Renal cortex interstitium (tissue), 15 donors: Measurements from ENCODE around the gene ADARB2. TPM values are rescaled to one million over a fixed set of nuclear protein-coding genes. Genes with fewer than 3 reads are reported as not detected.
"Not testable (repeated sequence)": the region's sequence is repeated elsewhere in the genome, so short reads cannot be mapped to it uniquely, and the experiment has no call there.

ENCODE experiments used
- DNase-seq, 11 donors: peaks; one replicate each; pipeline ENCODE4 v3.0.0-alpha.2; 2013; ENCODE audit warnings: low read depth in 9 of 11, low spot score in 4 of 11; ENCODE audit errors: extremely low read depth in 1 of 11
- long read RNA-seq, 16 experiments: transcript quantifications; one replicate each; lab custom pipeline, GENCODE V29; 2026
- polyA plus RNA-seq, 3 donors: library from polyadenylated mRNA; unstranded; fragments of 120-200 nt; gene quantifications; one replicate each; pipeline ENCODE4 v1.2.1, GENCODE V29; 2013; ENCODE audit not compliant: insufficient read length in 3 of 3

ADARB2 gene
- 1 to 10 TPM; 1.1 to 2.1 (median 1.5) TPM for polyA plus RNA-seq
- long read RNA-seq, donor 1: 0 reads
- long read RNA-seq, donor 2: 0 reads
- long read RNA-seq, donor 3: 0 reads
- long read RNA-seq, donor 4, partial matches to known transcripts: 0 of 1 reads
- long read RNA-seq, donor 4, other reads (novel, unspliced or antisense): 0 of 1 reads
- long read RNA-seq, donor 5: 0 reads
- long read RNA-seq, donor 6: 0 reads
- long read RNA-seq, donor 7: 0 reads
- long read RNA-seq, donor 8: 0 reads
- long read RNA-seq, donor 9: 0 reads
- long read RNA-seq, donor 10: 0 reads
- long read RNA-seq, donor 11: 0 reads
- long read RNA-seq, donor 12: 0 reads
- long read RNA-seq, donor 13: 0 reads
- long read RNA-seq, donor 14: 0 reads
- long read RNA-seq, donor 15, partial matches to known transcripts: 0 of 1 reads
- long read RNA-seq, donor 15, other reads (novel, unspliced or antisense): 0 of 1 reads
- long read RNA-seq, donor 16: 0 reads

DNA sequence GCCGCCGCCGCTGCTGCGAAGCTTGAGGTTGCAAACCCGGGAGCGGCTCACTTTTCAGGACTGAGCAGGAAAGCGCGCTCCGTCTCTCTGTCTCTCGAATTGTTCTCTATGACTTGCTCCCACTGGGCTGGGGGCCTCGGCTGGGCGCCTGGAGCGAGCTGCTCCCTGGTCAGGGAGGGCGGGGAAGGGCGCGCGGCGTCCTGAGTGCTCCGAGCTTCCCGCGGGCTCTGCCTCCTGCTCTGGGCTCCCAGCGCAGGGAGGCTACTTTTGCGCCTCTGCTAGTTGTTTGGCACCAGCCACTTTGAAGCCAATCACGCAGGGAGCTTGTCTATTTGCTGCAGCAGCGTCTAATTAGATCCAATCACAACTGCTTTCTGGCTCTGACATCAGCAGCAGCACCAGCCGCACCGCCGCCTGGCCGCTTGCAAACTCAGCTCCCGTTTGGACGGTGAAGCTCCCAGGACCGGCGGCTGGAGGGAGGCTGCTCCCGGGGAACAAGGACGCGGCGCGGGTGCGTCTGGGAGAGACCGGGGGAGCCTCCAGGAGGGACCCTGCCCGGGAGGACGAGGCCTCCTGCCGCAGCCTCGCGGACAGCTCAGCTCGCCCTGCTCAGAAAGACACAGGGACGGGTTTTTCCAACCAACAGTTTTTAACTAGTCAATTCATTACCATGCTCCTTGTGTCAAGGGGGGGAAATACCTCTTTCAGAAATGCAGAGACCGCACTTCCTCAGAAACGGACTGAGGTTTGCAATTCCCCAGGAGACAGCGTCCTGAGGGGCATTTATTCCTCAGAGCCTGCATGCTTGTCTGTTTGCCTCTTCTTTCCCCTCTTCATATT, at the start of gene ADARB2:
Gene ADARB2, minus strand, starts transcription at position 304 of the 840 bp plus-strand sequence.
- peak; percentile 28 to 69 (median 57) for DNase-seq

DNA sequence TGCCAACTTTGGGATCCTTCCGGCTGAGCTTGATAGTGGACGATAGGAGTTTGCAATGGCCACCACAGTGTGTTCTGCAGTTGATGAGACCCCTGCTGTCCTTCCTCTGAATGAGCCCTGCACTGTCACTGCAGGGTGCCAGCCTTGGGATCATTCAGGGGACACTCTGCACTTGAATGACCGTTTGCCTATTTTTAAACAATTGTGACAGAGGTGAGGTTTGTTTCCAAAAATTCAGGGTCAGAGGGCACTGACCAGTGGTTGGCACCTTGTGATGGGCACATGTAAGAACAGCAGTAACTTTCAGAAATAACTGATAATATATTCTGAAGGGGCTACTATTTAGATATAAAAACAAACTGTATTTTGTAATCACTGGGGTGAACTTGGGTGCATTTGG, 48.5 kb upstream of the ADARB2 start:
- no peak for DNase-seq

DNA sequence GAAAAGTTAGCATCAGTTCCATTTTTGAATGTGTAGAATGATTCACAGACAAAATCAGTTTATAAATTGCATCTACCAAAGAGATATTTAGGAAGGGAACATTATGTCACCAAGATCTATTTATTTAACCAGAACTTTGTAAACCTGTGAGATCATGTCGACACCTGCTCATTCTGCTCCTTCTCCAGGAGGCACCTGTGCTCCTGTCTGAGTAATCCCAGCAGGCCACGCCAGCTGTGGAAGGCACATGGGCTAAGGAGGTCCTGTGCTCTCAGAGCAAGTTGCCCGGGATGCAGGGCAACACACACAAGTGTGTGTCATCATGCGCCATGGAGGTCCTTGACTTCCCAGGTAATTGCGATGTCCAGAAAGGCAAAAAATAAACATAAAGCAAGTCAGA, 45.5 kb upstream of the ADARB2 start:
- DNase-seq: no peak

DNA sequence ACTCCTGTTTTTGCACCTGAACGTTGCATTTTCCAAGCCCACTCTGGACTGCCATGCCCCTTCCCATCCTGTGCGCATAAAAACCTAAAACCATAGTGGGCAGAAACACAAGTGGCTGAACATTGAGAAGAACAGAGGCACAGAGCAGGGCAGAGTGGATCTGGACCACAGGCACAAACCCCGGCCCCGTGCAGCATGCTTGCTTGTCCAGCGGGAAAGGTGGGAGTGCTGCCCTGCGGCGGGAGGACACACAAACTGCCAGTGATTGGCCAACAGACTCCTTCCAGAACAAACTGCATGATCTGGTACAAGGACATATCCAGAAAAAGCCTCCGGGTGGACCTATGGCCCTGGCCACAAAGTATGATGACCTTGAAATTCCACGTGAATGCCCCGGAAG, 42.5 kb upstream of the ADARB2 start:
- no peak for DNase-seq

DNA sequence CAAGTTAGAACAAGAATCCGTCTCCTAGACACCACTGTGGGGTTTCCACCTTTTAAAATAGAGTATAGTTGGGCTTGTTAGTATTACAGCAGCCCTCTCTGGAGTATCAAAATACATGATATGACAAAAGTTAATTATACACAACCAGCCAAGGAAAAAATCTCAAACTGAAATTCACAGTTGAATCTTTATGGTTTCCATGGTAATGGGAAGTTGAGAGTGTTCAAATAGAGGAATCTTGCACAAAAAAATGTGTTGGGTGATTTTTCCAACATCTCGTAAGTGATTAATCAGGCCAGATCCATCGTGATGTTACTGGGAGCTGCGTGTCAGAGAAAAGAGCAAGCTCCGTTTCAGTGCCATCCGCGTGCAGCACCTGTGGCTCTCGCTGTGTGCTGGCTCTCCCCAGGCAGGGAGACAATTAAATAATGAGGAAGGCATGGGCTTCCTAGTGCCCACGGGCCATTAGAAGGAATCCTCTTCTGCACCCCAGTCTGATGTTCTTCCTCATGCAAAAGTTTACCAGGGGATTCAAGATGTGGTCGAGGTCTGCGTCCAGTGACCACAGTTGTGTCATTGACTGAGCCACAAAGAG, 41.1 kb upstream of the ADARB2 start:
- DNase-seq: no peak

DNA sequence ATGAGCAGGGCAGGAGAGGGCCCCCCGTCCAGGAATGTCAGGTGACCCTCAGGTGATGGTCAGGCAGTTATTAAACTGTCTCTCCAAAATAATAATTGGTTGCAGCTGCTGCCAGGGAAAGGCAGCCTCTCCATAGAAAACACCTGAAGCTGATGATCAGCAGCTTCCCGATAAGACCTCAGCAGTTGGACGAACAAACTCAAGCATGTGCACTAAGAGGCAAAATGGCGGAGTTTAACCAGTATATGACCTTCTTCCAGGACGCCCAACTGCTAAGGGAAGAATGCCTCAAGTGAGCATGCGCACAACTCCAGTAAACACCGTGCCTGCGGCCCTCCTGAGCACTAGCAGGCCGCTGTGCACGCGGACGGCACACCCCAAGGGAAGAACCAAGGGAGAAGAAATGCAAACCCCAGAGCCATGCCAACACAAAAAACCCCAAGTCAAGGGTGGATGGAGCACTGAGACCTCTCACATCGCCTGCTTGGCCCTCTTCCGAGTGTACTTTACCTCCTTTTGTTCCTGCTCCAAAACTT, 38.9 kb upstream of the ADARB2 start:
- no peak for DNase-seq

DNA sequence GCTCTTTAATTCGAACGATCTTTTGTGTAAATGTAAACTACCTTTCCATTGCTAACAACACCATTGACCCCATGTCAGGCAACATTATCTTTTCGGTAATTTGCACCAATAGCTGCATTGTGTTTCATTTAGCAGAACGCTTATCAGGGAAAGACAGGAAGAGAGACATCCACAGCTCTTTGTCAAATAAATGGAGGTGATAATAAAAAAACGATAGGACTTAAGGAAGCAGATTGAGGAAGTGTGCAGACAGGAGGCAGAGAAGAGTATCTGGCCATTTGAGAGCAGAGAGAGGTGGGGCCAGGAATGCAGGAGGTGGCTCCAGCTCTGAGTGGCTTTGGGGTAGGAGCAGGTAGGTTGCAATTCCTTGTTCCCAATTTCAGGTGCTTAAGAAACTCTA, 37.5 kb upstream of the ADARB2 start:
- no peak for DNase-seq

DNA sequence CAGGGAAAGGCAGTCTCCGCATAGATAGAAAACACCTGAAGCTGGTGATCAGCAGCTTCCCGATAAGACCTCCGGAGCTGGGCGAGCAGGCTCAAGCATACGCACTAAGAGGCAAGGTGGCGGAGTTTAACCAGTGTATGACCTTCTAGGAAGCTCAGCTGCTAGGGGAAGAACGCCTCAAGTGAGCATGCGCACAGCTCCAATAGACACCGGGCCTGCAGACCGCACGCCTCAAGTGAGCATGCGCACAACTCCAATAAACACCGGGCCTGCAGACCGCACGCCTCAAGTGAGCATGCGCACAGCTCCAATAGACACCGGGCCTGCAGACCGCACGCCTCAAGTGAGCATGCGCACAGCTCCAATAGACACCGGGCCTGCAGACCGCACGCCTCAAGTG, 35.9 kb upstream of the ADARB2 start:
- DNase-seq: not testable (repeated sequence)

DNA sequence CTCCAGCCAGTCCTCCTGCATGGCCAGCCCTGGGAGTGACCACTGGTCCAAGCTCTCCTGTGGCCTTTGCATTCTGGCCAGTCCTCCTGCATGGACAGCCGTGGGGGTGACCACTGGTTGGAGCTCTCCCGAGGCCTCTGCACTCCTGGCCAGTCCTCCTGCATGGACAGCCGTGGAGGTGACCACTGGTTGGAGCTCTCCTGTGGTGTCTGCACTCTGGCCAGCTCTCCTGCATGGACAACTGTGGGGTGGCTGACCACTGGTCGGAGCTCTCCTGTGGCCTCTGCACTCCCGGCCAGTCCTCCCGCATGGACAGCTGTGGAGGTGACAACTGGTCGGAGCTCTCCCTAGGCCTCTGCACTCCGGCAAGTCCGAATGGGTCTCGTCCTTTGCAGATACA, 28.7 kb upstream of the ADARB2 start:
- no peak for DNase-seq

DNA sequence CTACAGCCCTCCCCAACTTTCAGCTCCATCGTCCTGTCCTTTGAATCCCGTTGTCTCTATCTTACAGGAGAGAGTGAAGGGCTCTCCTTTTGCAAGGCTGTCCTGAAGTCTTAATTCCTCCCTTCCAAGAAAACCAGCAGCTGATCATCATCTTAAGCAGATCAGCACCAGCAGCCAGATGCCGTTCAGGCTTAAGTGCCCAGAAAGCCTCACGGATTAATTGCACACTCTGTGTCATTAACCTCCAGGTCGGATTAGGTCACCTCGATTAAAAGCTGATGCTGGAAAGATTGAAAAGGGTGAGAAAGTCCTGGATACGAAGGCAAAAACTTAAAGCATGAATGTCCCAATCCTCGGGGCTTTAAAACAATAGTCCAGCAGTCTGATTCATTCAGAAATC, 24.8 kb upstream of the ADARB2 start:
- no peak for DNase-seq

DNA sequence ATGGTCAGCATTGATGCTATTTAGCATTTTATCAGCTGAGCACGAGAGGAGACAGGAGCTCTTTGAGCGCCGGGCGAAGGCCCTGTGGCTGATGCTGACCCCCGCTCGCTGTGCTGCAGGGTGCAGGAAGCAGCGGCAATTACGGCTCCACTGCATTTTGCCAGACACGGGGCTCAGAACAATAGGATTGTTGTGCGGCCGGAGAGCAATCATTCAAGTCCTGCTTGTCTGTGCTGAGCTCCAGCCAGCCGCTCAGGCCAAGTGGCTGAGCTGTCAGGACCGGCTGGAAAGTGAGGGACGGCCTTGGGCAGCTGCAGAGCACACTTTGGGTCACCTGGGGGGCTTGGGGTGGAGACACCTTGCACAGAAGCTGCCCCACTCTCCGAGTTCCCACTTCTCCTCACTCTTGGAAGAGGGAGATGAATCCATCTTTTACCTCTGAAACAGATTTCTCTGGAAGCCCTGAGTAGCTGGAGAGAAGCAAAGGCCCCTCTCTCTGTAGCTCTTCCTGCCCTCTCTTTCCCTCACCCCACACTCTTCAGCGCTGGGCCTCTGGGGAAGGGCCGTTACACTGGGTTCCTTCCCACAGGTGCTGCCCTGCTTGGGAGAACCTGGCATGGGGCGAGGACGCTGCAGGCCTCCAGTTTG, 17.3 kb upstream of the ADARB2 start:
- no peak for DNase-seq

DNA sequence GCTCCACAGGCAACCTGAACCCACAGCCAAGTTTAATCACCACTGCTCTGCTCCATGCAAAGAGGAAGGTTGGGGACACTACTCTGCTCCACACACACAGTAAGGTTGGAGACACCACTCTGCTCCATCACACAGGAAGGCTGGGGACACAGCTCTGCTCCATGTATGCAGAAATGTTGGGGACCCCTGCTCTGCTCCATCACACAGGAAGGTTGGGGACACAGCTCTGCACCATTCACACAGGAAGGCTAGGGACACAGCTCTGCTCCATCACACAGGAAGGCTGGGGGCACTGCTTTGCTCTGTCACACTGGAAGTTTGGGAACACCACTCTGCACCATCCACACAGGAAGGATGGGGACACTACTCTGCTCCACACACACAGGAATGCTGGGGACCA, 14.8 kb upstream of the ADARB2 start:
- DNase-seq: no peak

DNA sequence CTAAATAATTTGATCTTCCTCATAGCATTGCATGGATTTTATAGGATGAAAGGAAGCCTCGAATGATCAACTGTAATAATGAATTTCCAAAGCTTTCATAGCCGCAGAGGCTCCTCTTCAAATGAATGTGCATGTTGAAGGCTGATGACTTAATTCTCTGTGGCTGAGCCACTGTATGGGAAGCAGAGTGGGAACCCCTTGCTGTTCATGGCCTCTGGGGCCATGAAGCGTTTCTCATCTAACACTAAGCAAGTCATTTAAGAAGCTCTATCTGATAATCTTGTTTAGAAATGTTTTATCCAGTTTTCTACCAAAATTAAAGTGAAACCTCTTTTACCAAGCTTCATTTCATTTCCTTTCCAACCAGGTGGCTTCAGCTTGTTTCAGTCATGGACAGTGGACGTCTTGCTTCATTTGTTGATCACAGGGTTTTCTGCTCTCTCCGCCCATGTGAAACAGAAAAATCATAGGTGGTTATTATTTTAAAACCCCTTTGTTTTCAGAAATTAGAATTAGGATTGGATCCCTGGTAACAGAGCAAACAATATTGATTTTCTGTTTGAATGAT, 10.3 kb upstream of the ADARB2 start:
- DNase-seq: no peak

DNA sequence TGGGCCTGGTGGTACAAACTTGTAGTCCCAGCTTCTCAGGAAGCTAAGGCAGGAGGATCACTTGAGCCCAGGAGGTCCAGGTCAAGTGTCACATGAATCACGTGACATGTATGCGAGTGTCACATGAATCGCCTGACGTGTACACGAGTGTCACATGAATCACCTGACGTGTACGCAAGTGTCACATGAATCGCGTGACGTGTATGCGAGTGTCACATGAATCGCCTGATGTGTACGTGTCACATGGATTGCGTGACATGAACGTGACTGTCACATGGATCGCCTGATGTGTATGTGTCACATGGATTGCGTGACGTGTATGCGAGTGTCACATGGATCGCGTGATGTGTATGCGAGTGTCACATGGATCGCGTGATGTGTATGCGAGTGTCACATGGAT, 9.5 kb upstream of the ADARB2 start:
- no peak for DNase-seq

DNA sequence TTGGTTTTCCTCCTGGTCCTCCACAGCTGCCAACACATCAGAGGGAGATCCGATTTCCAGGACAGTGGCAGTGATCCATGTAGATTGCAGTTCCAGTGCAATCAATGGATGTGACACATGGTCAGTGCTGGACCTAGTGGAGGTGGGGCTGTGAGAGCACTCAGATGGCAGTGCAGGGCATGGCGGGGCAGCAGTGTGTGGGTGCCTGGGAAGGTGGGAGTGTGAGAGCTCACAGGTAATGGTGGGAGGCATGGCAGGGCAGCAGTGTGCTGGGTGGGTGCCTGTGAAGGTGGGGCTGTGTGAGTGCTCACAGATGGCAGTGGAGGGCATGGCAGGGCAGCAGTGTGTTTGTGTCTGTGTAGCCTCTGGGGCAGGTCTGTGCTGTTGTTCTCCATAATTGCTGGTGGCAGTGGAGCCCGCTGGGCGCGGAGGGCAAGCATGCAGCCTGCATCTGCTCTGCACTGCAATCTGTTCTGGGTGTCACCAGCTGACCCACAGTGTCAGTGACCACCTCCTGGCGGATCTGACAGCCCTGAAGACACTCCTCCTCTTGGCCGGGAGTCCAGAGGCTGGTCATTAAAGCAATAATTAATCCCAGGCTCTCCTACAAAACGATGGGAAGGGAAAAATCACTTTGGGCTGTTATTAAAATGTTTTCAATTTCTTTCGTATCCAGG, 8.6 kb upstream of the ADARB2 start:
- DNase-seq: no peak

DNA sequence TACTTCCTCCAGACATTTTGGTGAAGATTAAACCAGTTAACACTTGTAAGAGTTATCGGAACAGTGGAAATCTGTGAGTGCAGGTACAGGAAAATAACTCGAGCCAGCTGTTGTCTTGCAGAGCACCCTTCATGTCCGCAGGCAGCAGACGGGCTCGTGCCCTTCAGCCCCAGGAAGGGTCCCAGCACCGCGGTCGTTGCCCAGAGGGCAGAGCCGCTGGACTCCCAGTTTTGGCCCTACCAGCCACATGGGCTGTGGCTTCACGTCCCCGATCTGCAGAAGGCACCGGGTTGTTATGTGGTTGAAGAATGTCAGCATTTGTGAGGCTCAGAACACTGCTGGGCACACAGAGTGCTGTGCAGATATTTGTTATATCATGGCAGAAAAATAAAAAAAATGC, 7.2 kb upstream of the ADARB2 start:
- DNase-seq: no peak

DNA sequence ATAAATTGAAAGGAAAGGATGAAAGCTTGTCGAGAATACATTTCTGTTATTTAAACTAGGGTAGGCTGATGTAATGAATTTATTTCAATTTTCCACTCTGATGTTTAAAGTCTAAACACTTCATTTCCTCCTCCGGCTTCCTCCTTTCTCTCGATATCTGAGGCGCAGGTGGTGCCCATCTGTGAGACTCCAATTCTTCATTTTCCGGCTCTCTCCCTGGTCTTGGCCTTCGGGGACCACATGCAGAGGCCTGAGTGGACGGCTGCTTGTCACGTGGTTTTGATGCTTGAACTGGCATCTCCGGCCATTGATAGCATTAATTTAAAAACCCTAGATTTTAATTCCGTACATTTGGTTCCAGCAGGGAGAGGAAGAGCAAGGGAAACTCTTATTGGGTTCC, 5.8 kb upstream of the ADARB2 start:
- DNase-seq: no peak

DNA sequence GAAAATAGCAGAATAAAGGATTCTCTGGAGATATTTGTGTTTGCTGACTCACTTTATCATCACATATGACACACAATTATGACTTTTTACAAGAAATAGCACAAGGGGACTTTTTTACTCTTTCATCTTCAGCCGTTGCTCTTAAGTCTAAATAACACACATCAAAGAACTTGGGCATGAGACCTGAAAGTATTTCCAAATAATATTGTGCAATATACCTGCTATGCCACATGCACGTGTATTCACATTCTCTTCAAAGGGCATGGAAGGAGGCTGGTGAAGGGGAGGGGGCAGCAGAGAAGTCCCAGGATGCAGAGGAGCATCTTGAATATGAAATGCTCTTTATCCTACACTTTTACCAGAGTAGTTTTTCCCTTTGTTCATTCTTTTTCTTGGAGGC, 4.1 kb upstream of the ADARB2 start:
- DNase-seq: no peak
